HL-60 (cell line): Measurements from ENCODE around the gene CNOT8.

Experiments
- DNase-seq, 2 experiments: peaks; one replicate each; pipeline ENCODE4 v3.0.0-alpha.2; 2010 to 2020; ENCODE audit warnings: low read depth in 1 of 2, low spot score in 1 of 2
- H3K27ac ChIP-seq: fragments of 250-450 bp; sonication (Bioruptor Pico); replicated peaks from 2 replicates; pipeline ENCODE4 v1.5.1; 2020; ENCODE audit warnings: mild to moderate bottlenecking, moderate library complexity
- H3K27me3 ChIP-seq: fragments of 250-450 bp; sonication (Bioruptor Pico); 2 replicates; pipeline ENCODE4 v1.5.1; 2021; ENCODE audit warnings: mild to moderate bottlenecking, moderate library complexity; ENCODE audit not compliant: insufficient read depth, poor library complexity, severe bottlenecking
- H3K4me3 ChIP-seq: replicated peaks from 2 replicates; pipeline ENCODE4 v1.5.1; 2011; ENCODE audit warnings: mild to moderate bottlenecking, control low read depth, low read length; ENCODE audit not compliant: insufficient read depth
- GABPA ChIP-seq: IDR thresholded peaks from 2 replicates; pipeline ENCODE4 v1.6.1; 2012; ENCODE audit warnings: low read depth
- POLR2AphosphoS5 ChIP-seq: IDR thresholded peaks from 2 replicates; pipeline ENCODE4 v1.6.1; 2012; ENCODE audit warnings: low read depth
- SPI1 ChIP-seq: IDR thresholded peaks from 2 replicates; pipeline ENCODE4 v1.6.1; 2012; ENCODE audit warnings: low read depth, mild to moderate bottlenecking, borderline replicate concordance
- TF ChIP-seq, protein P1 (sequence below): IDR thresholded peaks from 2 replicates; pipeline ENCODE4 v1.6.1; 2012; ENCODE audit warnings: low read depth; ENCODE audit not compliant: insufficient replicate concordance
- TF ChIP-seq, protein P2 (sequence below): IDR thresholded peaks from one replicate; pipeline ENCODE4 v1.5.1; 2011; ENCODE audit warnings: low read length, control low read depth, inconsistent platforms; ENCODE audit not compliant: insufficient read depth

Gene CNOT8

DNA sequence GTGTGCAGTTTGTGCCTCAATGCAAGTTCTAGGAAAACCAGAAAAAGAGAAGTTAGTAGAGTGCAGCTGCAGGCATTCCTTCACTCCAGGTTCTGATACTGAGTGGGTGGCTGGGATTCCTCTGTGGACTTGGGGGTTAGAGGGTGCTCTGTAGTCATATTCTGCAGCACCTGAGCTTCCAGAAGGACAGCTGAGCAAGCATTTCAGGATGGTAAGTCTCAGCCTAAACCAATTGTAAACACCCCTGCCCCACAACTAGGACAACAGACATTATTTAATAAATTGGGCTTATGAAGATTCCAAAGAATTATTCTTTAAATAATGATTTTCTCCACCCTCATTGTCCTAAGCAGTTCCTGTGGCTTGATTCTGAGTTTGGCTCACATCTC lies 17.2 kb upstream of the CNOT8 start:
- no peak for DNase-seq
- TF ChIP-seq, protein P1, sequence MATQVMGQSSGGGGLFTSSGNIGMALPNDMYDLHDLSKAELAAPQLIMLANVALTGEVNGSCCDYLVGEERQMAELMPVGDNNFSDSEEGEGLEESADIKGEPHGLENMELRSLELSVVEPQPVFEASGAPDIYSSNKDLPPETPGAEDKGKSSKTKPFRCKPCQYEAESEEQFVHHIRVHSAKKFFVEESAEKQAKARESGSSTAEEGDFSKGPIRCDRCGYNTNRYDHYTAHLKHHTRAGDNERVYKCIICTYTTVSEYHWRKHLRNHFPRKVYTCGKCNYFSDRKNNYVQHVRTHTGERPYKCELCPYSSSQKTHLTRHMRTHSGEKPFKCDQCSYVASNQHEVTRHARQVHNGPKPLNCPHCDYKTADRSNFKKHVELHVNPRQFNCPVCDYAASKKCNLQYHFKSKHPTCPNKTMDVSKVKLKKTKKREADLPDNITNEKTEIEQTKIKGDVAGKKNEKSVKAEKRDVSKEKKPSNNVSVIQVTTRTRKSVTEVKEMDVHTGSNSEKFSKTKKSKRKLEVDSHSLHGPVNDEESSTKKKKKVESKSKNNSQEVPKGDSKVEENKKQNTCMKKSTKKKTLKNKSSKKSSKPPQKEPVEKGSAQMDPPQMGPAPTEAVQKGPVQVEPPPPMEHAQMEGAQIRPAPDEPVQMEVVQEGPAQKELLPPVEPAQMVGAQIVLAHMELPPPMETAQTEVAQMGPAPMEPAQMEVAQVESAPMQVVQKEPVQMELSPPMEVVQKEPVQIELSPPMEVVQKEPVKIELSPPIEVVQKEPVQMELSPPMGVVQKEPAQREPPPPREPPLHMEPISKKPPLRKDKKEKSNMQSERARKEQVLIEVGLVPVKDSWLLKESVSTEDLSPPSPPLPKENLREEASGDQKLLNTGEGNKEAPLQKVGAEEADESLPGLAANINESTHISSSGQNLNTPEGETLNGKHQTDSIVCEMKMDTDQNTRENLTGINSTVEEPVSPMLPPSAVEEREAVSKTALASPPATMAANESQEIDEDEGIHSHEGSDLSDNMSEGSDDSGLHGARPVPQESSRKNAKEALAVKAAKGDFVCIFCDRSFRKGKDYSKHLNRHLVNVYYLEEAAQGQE: no peak
- TF ChIP-seq SPI1 (no peak), GABPA (no peak), POLR2AphosphoS5 (no peak)
- TF ChIP-seq, protein P2, sequence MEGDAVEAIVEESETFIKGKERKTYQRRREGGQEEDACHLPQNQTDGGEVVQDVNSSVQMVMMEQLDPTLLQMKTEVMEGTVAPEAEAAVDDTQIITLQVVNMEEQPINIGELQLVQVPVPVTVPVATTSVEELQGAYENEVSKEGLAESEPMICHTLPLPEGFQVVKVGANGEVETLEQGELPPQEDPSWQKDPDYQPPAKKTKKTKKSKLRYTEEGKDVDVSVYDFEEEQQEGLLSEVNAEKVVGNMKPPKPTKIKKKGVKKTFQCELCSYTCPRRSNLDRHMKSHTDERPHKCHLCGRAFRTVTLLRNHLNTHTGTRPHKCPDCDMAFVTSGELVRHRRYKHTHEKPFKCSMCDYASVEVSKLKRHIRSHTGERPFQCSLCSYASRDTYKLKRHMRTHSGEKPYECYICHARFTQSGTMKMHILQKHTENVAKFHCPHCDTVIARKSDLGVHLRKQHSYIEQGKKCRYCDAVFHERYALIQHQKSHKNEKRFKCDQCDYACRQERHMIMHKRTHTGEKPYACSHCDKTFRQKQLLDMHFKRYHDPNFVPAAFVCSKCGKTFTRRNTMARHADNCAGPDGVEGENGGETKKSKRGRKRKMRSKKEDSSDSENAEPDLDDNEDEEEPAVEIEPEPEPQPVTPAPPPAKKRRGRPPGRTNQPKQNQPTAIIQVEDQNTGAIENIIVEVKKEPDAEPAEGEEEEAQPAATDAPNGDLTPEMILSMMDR: no peak
- Histone ChIP-seq H3K27ac (no peak overlapping the region), H3K27me3 (no peaks in the 10 kb centered on the region), H3K4me3 (no peak overlapping the region)

DNA sequence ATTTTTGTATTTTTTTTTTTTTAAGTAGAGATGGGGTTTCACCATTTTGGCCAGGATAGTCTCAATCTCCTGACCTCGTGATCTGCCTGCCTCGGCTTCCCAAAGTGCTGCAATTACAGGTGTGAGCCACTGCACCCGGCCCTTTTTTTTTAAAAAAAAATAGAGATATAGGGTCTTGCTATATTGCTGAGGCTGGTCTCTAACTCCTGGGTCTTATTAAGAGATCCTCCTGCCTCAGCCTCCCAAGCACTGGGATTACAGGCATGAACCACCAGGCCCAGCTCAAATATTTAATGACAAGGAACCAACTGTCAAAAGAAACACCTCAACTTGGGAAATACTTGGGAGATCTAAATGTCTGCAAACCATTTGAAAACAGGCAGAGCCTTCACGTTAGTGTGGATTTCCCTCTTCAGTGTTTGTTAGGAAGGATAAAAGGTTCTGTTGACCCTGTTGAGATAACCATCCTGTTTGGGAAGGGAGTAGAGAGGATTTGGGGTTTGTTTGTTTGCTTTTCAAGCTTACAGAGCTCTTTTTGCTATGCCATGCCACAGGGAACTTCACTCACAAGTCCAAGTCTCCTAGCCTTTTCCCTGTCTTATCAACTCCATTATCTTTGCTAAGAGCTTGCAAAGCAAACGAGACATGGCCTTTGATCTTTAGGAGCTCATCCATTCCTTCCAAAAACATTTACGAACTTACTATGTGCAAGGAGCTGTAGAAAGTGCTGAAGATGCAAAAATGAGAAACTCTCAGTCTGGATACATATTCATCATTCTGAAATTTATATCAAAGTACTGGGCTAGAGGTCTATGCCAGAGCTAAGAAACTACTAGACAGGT lies 15.5 kb upstream of the CNOT8 start:
- no peak for DNase-seq
- no peak overlapping the region for H3K4me3 ChIP-seq
- no peaks in the 10 kb centered on the region for H3K27me3 ChIP-seq
- no peak overlapping the region for H3K27ac ChIP-seq
- TF ChIP-seq, protein P1: no peak
- TF ChIP-seq SPI1 (no peak), GABPA (no peak), POLR2AphosphoS5 (no peak)
- TF ChIP-seq, protein P2: no peak

DNA sequence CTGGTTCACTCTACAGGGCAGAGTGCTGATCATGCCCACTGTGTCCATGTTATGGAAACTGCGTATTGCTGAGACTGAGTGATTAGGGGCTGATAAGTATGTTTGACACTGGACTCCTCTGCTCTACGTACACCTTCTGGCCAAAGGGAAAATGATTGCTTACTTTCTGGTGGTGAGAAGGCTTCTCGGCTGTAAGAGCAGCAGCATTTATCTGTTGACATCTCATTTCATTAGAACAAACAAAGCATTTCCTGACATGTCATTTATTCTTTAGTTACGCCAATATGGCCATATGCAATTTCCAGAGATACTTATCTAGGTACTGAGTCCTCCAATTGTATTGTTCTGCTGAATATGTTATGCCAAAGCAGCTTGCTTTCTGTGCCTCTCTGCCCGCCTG lies 13.6 kb upstream of the CNOT8 start:
- H3K27me3 ChIP-seq: no peaks in the 10 kb centered on the region
- H3K4me3 ChIP-seq: no peak overlapping the region
- TF ChIP-seq POLR2AphosphoS5 (no peak), SPI1 (no peak), GABPA (no peak)
- TF ChIP-seq, protein P1: no peak
- TF ChIP-seq, protein P2: no peak
- no peak for DNase-seq
- H3K27ac ChIP-seq: no peak overlapping the region
